Stimulated activated CD4-positive, alpha-beta T cell treated with anti-CD3 and anti-CD28 coated beads, Interleukin-15, amount 100 ng/mL, for 48 hours (primary cell): ENCODE data around the gene ZNF467.

Experiments used
- DNase-seq, 2 donors: peaks; one replicate each; pipeline ENCODE4 v3.0.0-alpha.2; 2020; ENCODE audit warnings: low read depth in 2 of 2

ZNF467 gene

DNA sequence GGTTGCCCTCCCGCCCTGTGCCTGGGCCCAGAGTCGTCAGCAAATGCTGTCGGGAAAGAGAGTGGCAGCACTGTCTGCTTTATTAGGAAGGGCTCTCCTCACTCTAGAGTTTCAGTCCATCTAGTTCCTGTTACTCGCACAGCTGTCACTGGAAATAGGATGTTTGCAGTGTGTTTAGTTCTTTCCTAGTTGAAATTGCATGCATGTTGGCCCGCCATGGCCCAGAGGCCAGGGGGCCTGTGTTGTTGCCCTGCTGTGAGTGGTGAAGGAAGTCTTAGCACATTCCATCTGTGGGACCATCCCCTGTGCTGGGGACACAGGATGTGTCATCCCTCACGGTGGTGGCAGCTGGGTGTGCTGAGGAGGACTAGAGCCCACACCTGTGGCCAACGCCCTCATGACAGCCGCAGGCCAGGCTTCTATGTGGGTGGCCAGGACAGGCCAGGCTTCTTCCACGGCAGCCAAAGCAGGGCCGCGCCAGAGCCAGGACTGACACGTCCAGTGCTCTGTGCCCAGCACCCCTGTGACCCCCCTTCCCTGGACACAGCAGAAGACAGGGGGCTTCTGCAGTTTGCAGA, 45.4 kb downstream of the ZNF467 start:
- DNase-seq: no peak

DNA sequence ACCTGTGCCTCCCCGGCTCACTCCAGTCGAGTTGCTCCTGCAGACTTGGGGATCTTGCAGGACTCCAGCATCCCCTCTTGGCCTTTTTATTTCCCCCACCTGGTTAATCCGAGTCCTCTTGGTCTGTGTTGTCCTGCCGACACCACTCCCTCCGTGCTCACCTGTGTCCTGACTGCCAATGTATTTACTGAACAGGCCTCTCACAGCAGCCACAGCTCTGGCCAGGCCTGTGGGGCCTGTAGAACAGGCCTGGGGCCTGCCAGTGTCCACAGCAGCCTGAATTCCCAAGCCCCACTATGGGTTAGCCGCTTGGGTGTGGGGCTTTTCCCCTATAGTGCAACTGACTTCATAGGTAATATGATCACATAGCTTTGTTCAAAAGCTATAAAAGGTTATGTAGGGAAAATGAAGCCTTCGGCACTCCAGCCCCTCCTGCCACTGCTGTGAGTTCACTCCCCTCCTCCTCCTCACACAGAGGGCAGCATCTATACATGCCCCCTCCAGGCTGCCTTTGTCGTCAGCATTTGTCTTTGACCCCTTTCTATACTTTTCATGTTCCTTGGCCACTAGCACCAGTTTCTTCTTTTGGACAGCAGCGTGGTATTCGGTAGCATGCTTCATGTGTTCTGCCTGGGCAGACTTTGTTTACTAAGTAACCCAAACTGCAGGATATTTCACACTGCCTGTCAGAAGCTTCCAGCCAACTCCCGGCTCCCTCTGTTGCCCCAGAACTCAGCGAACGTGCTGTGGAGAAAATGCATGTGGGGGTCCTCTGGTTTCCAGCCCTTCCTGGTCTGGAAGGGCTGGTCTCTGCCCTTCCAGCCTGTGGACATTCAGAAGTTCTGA, 46.1 kb downstream of the ZNF467 start:
- no peak for DNase-seq

- no peak for DNase-seq
These were observed 47.5 kb downstream of the ZNF467 start for GRCh38 chr7:149725916-149726315.

DNA sequence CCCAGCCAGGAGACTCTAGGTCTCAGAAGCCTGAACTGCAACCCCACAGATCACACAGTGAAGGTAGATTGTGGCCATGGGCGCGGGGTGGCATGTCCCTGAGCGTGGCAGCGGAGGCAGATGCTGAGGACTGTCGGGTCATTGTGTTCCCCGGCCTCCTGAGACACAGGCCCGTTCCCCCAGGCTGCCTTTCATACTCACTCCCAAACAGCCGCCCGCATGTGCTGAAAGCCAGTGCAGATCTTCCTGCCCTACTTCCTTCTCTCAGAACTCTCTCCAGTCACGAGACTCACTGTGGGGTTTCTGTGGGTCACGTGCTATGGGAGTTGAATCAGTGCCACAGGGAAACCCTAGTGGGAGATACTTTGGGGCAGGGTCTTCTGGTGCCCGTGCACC, 48.0 kb downstream of the ZNF467 start:
- no peak for DNase-seq

DNA sequence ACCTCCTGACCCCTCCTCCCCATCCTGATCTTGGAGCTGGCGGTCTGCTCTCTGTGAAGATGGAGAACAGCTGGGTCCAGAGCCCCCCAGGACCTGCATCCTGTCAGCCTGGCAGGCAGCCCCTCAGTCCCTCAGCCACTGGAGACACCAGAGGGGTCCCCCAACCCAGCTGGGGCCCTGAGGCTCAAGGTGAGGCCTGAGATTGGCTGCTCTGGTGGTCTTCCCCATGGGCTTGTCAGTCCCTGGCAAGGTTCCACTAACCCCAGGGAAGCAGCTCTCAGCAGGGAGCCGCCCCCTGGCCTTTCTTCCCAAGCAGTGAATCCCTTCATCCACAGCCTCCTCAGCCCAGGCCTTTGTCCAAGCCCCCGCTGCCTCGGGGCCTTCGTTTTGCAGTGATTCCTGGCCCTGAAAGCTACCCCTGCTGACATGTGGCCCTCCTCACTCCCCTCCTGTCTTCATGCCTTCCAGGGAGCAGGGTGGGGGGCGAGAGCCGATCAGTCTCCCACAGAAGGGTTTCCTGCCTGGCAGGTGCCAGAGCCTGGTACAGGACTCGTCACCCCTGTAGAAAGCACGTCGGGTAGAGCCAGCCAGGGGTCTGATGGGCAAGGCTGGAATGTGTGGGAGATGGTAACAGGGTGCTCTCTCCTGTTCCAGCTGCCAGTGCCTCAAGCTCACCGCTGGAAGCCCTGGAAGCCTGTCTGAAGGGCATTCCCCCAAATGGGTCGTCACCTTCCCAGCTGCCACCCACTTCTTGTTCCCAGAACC, 48.5 kb downstream of the ZNF467 start:
- DNase-seq: no peak

GRCh38 chr7:149723795-149724495, 49.4 kb downstream of the ZNF467 start:
- DNase-seq: no peak

GRCh38 chr7:149723082-149723767, 50.2 kb downstream of the ZNF467 start:
- no peak for DNase-seq

DNA sequence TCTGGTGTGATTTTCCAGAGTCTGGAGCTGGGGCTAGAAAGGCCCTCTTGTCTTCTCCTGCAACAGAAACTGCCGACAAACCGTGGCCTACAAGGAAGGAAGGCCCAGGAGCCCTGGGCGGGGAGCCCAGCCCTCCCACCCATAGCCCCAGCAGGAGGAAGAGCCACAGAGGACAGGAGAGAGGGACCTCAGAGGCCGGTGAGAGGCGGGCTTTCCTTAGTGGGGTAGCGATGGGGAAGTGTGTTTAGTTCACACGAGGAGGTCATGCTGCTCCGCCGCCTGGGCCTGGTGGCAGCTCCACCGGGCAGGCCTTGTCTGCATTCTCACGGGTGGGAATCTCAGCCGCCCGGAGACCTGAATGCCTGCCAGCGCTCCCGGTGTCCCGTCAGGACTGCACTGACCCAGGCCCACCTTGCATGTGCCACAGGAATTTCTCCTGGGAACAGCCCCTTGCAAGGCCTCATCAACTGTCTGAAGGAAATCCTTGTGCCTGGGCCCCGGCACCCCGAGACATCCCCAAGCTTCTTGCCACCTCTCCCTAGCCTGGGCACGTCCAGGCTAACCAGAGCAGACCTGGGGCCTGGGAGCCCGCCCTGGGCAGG, 50.9 kb downstream of the ZNF467 start:
- no peak for DNase-seq

DNA sequence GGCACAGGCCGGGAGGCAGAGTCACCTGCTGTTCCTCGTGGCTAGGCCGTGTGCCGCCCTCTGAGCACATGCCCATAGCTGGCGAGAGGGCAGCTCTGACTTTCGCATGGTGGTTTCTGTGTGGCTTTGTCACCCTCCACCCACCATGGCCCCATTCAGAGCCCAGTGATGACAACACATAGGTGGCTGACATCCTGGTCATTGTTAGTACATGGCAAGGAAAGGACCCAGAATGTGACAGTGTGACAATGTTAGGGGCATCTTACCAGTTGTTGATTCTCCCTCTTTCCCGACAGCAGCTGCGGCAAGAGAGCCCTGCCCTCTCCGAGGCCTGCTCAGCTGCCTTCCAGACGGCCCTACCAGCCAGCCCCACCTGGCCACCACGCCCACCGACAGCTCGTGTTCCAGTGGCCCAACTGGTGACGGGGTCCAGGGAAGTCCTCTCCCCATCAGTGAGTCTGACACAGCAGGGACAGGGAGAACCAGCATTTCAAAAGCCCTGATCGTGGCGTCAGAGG, 52.2 kb downstream of the ZNF467 start:
- DNase-seq: no peak

DNA sequence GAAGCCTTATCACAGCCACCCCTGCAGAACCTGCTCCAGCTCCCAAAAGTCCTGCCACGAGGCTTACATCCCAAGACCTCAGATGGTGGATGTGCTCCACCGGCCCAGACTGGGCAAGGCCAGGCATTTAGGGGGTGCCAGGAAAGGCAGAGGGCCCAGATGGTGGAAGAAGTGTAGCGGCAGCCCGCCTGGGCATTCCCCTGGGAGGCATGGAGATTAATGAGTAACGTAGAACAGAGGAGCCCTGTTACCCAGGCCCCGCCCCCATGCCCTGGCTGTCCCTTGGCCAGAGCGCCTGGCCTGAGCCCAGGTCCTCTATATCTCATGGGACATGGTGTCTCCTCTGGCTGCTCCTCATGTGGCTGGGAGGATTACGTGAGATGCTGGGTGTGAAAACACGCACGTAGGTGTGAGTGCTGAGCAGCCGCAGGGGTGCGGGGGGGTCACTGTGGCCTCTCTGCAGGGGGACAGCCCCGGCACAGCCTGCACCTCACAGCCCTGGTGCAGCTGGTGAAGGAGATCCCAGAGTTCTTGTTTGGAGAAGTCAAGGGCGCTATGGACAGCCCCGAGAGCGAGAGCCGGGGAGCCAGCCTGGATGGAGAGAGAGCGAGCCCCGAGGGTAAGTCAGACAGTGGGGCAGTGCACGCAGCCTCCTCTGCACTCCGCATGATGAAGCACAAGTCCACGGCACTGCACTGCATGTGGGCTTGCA, 52.9 kb downstream of the ZNF467 start:
- DNase-seq: no peak

- DNase-seq: no peak
These were observed 53.5 kb downstream of the ZNF467 start for GRCh38 chr7:149719912-149720335.

DNA sequence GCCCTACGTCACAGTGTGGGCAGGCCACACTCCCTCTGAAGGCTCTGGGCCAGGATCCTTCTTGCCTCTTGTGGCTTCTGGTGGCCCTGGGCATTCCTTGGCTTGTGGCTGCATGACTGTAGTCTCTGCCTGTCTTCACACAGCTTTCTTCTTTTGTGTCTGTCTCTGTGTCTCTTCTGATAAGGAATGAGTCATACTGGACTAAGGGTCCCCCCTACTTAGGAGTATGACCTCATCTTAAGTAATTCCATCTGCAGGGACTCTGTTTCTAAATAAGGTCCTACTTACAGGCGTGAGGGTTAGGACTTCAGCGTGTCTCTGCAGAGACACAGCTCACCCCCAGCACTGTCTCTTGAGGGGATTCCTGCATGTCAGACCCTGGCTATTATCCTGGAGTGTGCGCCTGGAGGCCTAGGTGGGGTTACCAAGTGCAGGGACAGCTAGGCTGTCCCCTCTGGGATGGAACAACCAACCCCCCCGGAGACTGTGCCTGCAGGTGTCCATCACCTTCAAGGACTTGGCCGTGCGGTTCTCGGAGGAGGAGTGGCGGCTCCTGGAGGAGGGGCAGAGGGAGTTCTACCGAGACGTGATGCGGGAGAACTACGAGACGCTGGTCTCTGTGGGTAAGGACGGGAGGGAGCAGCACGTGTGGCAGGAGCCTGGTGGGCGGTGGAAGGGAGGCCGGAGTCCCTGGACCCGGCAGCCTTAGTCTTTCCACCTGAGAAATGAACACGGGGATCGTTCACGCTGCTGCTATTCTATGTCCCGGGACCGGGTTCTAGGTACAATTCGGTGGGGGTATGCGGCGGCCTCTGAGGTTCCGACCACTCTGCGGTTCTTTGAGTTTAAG, 54.1 kb downstream of the ZNF467 start:
- DNase-seq: no peak

DNA sequence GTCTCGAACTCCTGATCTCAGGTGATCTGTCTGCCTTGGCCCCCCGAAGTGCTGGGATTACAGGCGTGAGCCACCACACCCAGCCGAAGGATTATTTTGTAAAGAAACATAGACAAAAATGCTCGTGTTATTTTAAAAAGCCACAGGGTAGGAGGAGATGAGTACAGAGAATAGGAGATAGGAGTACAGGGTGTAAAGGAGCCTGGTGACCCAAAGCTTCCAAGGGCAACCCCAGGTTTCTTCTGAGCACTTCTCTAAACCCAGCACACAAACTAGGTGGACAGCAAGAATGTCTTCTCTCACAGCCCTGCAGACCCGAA, 54.7 kb downstream of the ZNF467 start:
- no peak for DNase-seq

- DNase-seq: no peak
These were observed 55.9 kb downstream of the ZNF467 start for GRCh38 chr7:149717481-149717880.

GRCh38 chr7:149716932-149717307, 56.5 kb downstream of the ZNF467 start:
- no peak for DNase-seq

GRCh38 chr7:149716007-149716931, 57.1 kb downstream of the ZNF467 start:
- DNase-seq: no peak

GRCh38 chr7:149715476-149715875, 57.9 kb downstream of the ZNF467 start:
- DNase-seq: no peak

DNA sequence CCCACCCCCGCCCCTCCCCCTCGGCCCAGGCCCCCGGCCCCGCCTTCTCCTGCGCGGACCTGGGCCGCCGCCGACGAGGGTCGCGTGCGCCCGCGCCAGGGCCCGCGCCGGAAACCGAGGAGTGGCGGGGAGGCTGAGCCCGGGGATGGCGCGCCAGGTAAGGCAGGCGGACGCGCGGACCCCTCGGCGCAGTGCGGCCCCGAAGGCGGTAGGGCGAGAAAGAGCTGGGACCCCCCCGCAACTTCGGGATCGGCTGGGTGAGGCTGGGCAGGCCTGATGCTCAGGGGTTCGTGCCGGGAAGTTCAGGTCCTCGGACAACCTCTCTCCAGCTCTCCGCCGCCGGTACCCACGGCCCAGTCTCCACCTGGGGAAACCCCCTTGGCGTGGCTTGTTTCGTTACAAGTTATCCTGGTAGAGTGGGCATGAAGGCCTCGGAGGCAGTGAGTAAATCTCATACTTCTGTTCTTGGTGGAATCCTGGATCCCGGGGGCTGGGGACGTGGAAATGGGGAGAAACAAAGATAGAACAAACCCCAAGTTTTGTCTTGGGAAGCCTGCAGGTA, 58.4 kb downstream of the ZNF467 start:
- DNase-seq: peak in 1 of 2 donors; percentile 10
